Body of pancreas (tissue), 4 donors: Measurements from ENCODE around the gene CUZD1. TPM values are rescaled to one million over a fixed set of nuclear protein-coding genes. Genes with fewer than 3 reads are reported as not detected.
A peak's percentile ranks its signal among the peaks of the same experiment; 100 is the strongest.

Experiments used
- ATAC-seq: fragments of 150-250 bp; one replicate; pipeline ENCODE4 v1.9.1; 2016
- DNase-seq, 4 donors: peaks; one replicate each; pipeline ENCODE4 v3.0.0-alpha.2; 2019
- H3K27ac ChIP-seq, 4 donors: fragments of 200-600 bp; sonication (generic); 1 replicate in 3 of 4; 2 replicates in 1 of 4; pipeline versions ENCODE4 v1.5.1 to v1.6.1; 2016 to 2019; ENCODE audit warnings: mild to moderate bottlenecking in 1 of 4, mixed read lengths in 1 of 4, moderate library complexity in 1 of 4
- H3K27me3 ChIP-seq, 2 donors: fragments of 200-600 bp; sonication (generic); one replicate each; pipeline ENCODE4 v1.6.0; 2016; ENCODE audit warnings: mild to moderate bottlenecking in 1 of 2
- H3K36me3 ChIP-seq, 2 donors: fragments of 200-600 bp; sonication (generic); replicated peaks in 1 of 2; 2 replicates each; pipeline ENCODE4 v1.5.1; 2016; ENCODE audit warnings: low read depth in 2 of 2; ENCODE audit not compliant: insufficient read depth in 1 of 2
- H3K4me1 ChIP-seq: fragments of 200-600 bp; sonication (generic); one replicate; pipeline ENCODE4 v1.6.0; 2016
- H3K4me3 ChIP-seq, 2 donors: fragments of 200-600 bp; sonication (generic); 1 replicate in 1 of 2; 2 replicates in 1 of 2; pipeline ENCODE4 v1.5.1; 2016 to 2019
- H3K9me3 ChIP-seq, 3 donors: fragments of 200-600 bp; sonication (generic); 1 replicate in 2 of 3; 2 replicates in 1 of 3; pipeline ENCODE4 v1.5.1; 2016
- CTCF ChIP-seq, 7 experiments: fragments of 450-650 bp in 4 of 7; fragments of 200-600 bp in 3 of 7; sonication (generic) in 3 of 7; IDR thresholded peaks; one replicate each; pipeline ENCODE4 v1.5.1; 2016 to 2019; ENCODE audit warnings: antibody characterized with exemption in 7 of 7
- POLR2A ChIP-seq, 3 donors: fragments of 450-650 bp; IDR thresholded peaks; one replicate each; pipeline ENCODE4 v1.6.1; 2016; ENCODE audit warnings: antibody characterized with exemption in 3 of 3, mild to moderate bottlenecking in 2 of 3
- WGBS, 2 donors: methylation state at CpG; one replicate each; pipeline ENCODE4 v1.1.5; 2017; 5-methylcytosine and 5-hydroxymethylcytosine counted together
- intact Hi-C: fragments of 100-400 bp; cut with DNase I; formaldehyde crosslinking; loops from one replicate; pipeline ENCODE4 v1.15.1; 2023
- total RNA-seq, 2 donors: library from RNA; depleted of rRNA; stranded (reverse); fragments of >200 nt; gene quantifications; one replicate each; pipeline ENCODE4 v1.1.0, GENCODE V29; 2016

Gene CUZD1
- total RNA-seq, 2 donors from 2014 or later, result 225 to 837 TPM

GRCh38 chr10:122844146-122844545 is 1.5 kb downstream of the CUZD1 start:
- no peak for TF ChIP-seq CTCF (IDR thresholded peaks at IDR 0.05)
- TF ChIP-seq POLR2A (IDR thresholded peaks at IDR 0.05), result peak in 2 of 3 donors; percentile 64 to 68
- no peaks in the 10 kb centered on the region for H3K27me3 ChIP-seq
- intact Hi-C loops, result no loop called here
- no peak for DNase-seq
- peak overlapping the region; percentile 39 to 40 for H3K4me3 ChIP-seq
- no peaks in the 10 kb centered on the region for H3K9me3 ChIP-seq
- 29 to 46% methylated on average over 4 of the region's 4 CpGs for WGBS, 2 donors
- peaks cover 53% of the 10 kb centered on the region for H3K4me1 ChIP-seq
- peaks cover 0 to 14% of the 10 kb centered on the region in 2 donors for H3K36me3 ChIP-seq
- H3K27ac ChIP-seq, result peak overlapping the region in 3 of 4 donors; percentile 80 to 93 (median 88)
- no peak for ATAC-seq

GRCh38 chr10:122841569-122841968 is 4.1 kb downstream of the CUZD1 start:
- Histone ChIP-seq H3K36me3 (peaks cover 0 to 38% of the 10 kb centered on the region in 2 donors), H3K27me3 (no peaks in the 10 kb centered on the region), H3K4me1 (peaks cover 50% of the 10 kb centered on the region), H3K9me3 (no peaks in the 10 kb centered on the region), H3K27ac (peak overlapping the region in 2 of 4 donors; percentile 9 to 42), H3K4me3 (no peak overlapping the region)
- TF ChIP-seq CTCF (IDR thresholded peaks at IDR 0.05), result no peak
- TF ChIP-seq POLR2A (IDR thresholded peaks at IDR 0.05), result peak in 1 of 3 donors; percentile 12
- ATAC-seq (no peak), DNase-seq (no peak)
- intact Hi-C loops, result no loop called here

GRCh38 chr10:122839505-122839904 is 6.2 kb downstream of the CUZD1 start:
- intact Hi-C loops, result no loop called here
- DNase-seq (no peak), ATAC-seq (no peak)
- Histone ChIP-seq H3K4me1 (peaks cover 44% of the 10 kb centered on the region), H3K4me3 (no peak overlapping the region), H3K27ac (peak overlapping the region in 2 of 4 donors; percentile 38 to 49), H3K9me3 (no peaks in the 10 kb centered on the region), H3K27me3 (no peaks in the 10 kb centered on the region), H3K36me3 (peaks cover 0 to 51% of the 10 kb centered on the region in 2 donors)
- TF ChIP-seq POLR2A (IDR thresholded peaks at IDR 0.05), result no peak
- no peak for TF ChIP-seq CTCF (IDR thresholded peaks at IDR 0.05)

GRCh38 chr10:122838880-122839279 is 6.8 kb downstream of the CUZD1 start:
- no peak for ATAC-seq
- no peaks in the 10 kb centered on the region for H3K27me3 ChIP-seq
- H3K9me3 ChIP-seq, result no peaks in the 10 kb centered on the region
- H3K4me3 ChIP-seq, result no peak overlapping the region
- DNase-seq, result no peak
- H3K36me3 ChIP-seq, result peaks cover 3 to 54% of the 10 kb centered on the region in 2 donors
- no peak for TF ChIP-seq POLR2A (IDR thresholded peaks at IDR 0.05)
- TF ChIP-seq CTCF (IDR thresholded peaks at IDR 0.05), result no peak
- peak overlapping the region in 2 of 4 donors; percentile 38 to 49 for H3K27ac ChIP-seq
- 54 to 58% methylated on average over 4 of the region's 4 CpGs for WGBS, 2 donors
- peaks cover 44% of the 10 kb centered on the region for H3K4me1 ChIP-seq
- intact Hi-C loops, result no loop called here

- H3K27me3 ChIP-seq, result no peaks in the 10 kb centered on the region
- H3K36me3 ChIP-seq, result peaks cover 7 to 62% of the 10 kb centered on the region in 2 donors
- WGBS, 2 donors, result 71 to 74% methylated on average over 2 of the region's 2 CpGs
- ATAC-seq (no peak), DNase-seq (no peak)
- H3K9me3 ChIP-seq, result no peaks in the 10 kb centered on the region
- intact Hi-C loops, result no loop called here
- peaks cover 39% of the 10 kb centered on the region for H3K4me1 ChIP-seq
- no peak overlapping the region for H3K4me3 ChIP-seq
- H3K27ac ChIP-seq, result peak overlapping the region in 1 of 4 donors; percentile 20
- TF ChIP-seq CTCF (IDR thresholded peaks at IDR 0.05) (no peak), POLR2A (IDR thresholded peaks at IDR 0.05) (no peak)
Measured at GRCh38 chr10:122835908-122836307, 9.7 kb downstream of the CUZD1 start.
